ENCODE results near the gene SLIT3.
"Not testable (repeated sequence)": the region's sequence is repeated elsewhere in the genome, so short reads cannot be mapped to it uniquely, and the experiment has no call there.

The SLIT3 gene

GRCh38 chr5:169218176-169218575 lies 82.8 kb downstream of the SLIT3 start:
- Histone ChIP-seq H3K79me2 (ENCODE audit: control insufficient read depth, low read length) (no peaks in the 10 kb centered on the region), H3K9me3 (ENCODE audit: control insufficient read depth, insufficient read depth, low read length) (no peaks in the 10 kb centered on the region), H3K4me2 (ENCODE audit: low read length) (no peak overlapping the region), H3K27me3 (ENCODE audit: control insufficient read depth, low read length) (0 out of 2 replicates have a peak, but pooled peaks cover 3% of the 10 kb centered on the region), H3K4me3 (ENCODE audit: low read length) (no peak overlapping the region), H3K4me1 (ENCODE audit: control insufficient read depth, low read length) (no peaks in the 10 kb centered on the region), H3K9me2 (replicated peaks; ENCODE audit: control insufficient read depth, low read length) (no peaks in the 10 kb centered on the region), H3K36me3 (ENCODE audit: control insufficient read depth, low read length) (no peaks in the 10 kb centered on the region), H3F3A (ENCODE audit: control insufficient read depth, insufficient read depth) (no peaks in the 10 kb centered on the region), H4K20me1 (ENCODE audit: control insufficient read depth, insufficient read depth, low read depth, low read length) (no peaks in the 10 kb centered on the region), H3K27ac (ENCODE audit: low read depth, low read length) (no peak overlapping the region)
- no peak for TF ChIP-seq CTCF (IDR thresholded peaks at IDR 0.05; ENCODE audit: low read depth, low read length, poor library complexity, severe bottlenecking)
- no peak for TF ChIP-seq EZH2phosphoT487 (IDR thresholded peaks at IDR 0.05; ENCODE audit: borderline replicate concordance, low read length)

GRCh38 chr5:169216866-169217265 lies 84.1 kb downstream of the SLIT3 start:
- H4K20me1 ChIP-seq (ENCODE audit: control insufficient read depth, insufficient read depth, low read depth, low read length): no peaks in the 10 kb centered on the region

GRCh38 chr5:169213479-169213878 lies 87.5 kb downstream of the SLIT3 start:
- Histone ChIP-seq H3K36me3 (ENCODE audit: control insufficient read depth, low read length) (no peaks in the 10 kb centered on the region), H3K4me3 (ENCODE audit: low read length) (no peak overlapping the region), H3K79me2 (ENCODE audit: control insufficient read depth, low read length) (no peaks in the 10 kb centered on the region), H3K27me3 (ENCODE audit: control insufficient read depth, low read length) (0 out of 2 replicates have a peak, but pooled peaks cover 3% of the 10 kb centered on the region), H3K4me2 (ENCODE audit: low read length) (no peak overlapping the region), H3K9me3 (ENCODE audit: control insufficient read depth, insufficient read depth, low read length) (no peaks in the 10 kb centered on the region), H3K4me1 (ENCODE audit: control insufficient read depth, low read length) (no peaks in the 10 kb centered on the region), H3F3A (ENCODE audit: control insufficient read depth, insufficient read depth) (no peaks in the 10 kb centered on the region), H3K27ac (ENCODE audit: low read depth, low read length) (no peak overlapping the region), H3K9me2 (replicated peaks; ENCODE audit: control insufficient read depth, low read length) (no peaks in the 10 kb centered on the region), H4K20me1 (ENCODE audit: control insufficient read depth, insufficient read depth, low read depth, low read length) (no peaks in the 10 kb centered on the region)
- TF ChIP-seq CTCF (IDR thresholded peaks at IDR 0.05; ENCODE audit: low read depth, low read length, poor library complexity, severe bottlenecking) (no peak), EZH2phosphoT487 (IDR thresholded peaks at IDR 0.05; ENCODE audit: borderline replicate concordance, low read length) (no peak)

More at GRCh38 chr5:169216866-169217265, 84.1 kb downstream of the SLIT3 start:
- H3K4me2 ChIP-seq (ENCODE audit: low read length): no peak overlapping the region
- H3K9me3 ChIP-seq (ENCODE audit: control insufficient read depth, insufficient read depth, low read length): no peaks in the 10 kb centered on the region
- no peaks in the 10 kb centered on the region for H3F3A ChIP-seq (ENCODE audit: control insufficient read depth, insufficient read depth)
- H3K9me2 ChIP-seq (replicated peaks; ENCODE audit: control insufficient read depth, low read length): no peaks in the 10 kb centered on the region
- H3K36me3 ChIP-seq (ENCODE audit: control insufficient read depth, low read length): no peaks in the 10 kb centered on the region
- no peak overlapping the region for H3K4me3 ChIP-seq (ENCODE audit: low read length)
- H3K79me2 ChIP-seq (ENCODE audit: control insufficient read depth, low read length): no peaks in the 10 kb centered on the region
- H3K27ac ChIP-seq (ENCODE audit: low read depth, low read length): no peak overlapping the region
- TF ChIP-seq CTCF (IDR thresholded peaks at IDR 0.05; ENCODE audit: low read depth, low read length, poor library complexity, severe bottlenecking) (no peak), EZH2phosphoT487 (IDR thresholded peaks at IDR 0.05; ENCODE audit: borderline replicate concordance, low read length) (no peak)
- H3K4me1 ChIP-seq (ENCODE audit: control insufficient read depth, low read length): no peaks in the 10 kb centered on the region
- 0 out of 2 replicates have a peak, but pooled peaks cover 3% of the 10 kb centered on the region for H3K27me3 ChIP-seq (ENCODE audit: control insufficient read depth, low read length)

GRCh38 chr5:169211761-169212160 lies 89.2 kb downstream of the SLIT3 start:
- not testable (repeated sequence) for H3K4me1 ChIP-seq (ENCODE audit: control insufficient read depth, low read length); H3K4me3 ChIP-seq (ENCODE audit: low read length); H3K27me3 ChIP-seq (ENCODE audit: control insufficient read depth, low read length); H4K20me1 ChIP-seq (ENCODE audit: control insufficient read depth, insufficient read depth, low read depth, low read length); H3F3A ChIP-seq (ENCODE audit: control insufficient read depth, insufficient read depth); H3K4me2 ChIP-seq (ENCODE audit: low read length); H3K9me3 ChIP-seq (ENCODE audit: control insufficient read depth, insufficient read depth, low read length); H3K9me2 ChIP-seq (replicated peaks; ENCODE audit: control insufficient read depth, low read length); H3K27ac ChIP-seq (ENCODE audit: low read depth, low read length); H3K79me2 ChIP-seq (ENCODE audit: control insufficient read depth, low read length); H3K36me3 ChIP-seq (ENCODE audit: control insufficient read depth, low read length)

Measured in DOHH2 (cell line).